Psoas muscle (tissue), 8 donors: ENCODE measurements around the gene NPIPB2. TPM values are rescaled to one million over a fixed set of nuclear protein-coding genes. Genes with fewer than 3 reads are reported as not detected.

Source experiments
- ATAC-seq, 4 donors: fragments of 200-7000 bp; cut with Tn5 transposase; one replicate each; pipeline ENCODE4 v1.9.1; 2020; ENCODE audit warnings: moderate library complexity in 3 of 4, mild to moderate bottlenecking in 2 of 4
- DNase-seq, 2 donors: peaks; one replicate each; pipeline ENCODE4 v3.0.0-alpha.2; 2020
- H3K27ac ChIP-seq: fragments of 200-600 bp; one replicate; pipeline ENCODE4 v1.8.0; 2022
- H3K27me3 ChIP-seq, 3 donors: fragments of 200-600 bp in 1 of 3; one replicate each; pipeline versions ENCODE4 v1.6.1 to v1.8.0; 2013 to 2022; ENCODE audit warnings: low read length in 2 of 3, mild to moderate bottlenecking in 2 of 3, moderate library complexity in 1 of 3; ENCODE audit not compliant: insufficient read depth in 3 of 3
- H3K36me3 ChIP-seq, 2 donors: fragments of 200-600 bp in 1 of 2; one replicate each; pipeline versions ENCODE4 v1.6.1 to v1.8.0; 2013 to 2022; ENCODE audit warnings: low read depth in 1 of 2, mild to moderate bottlenecking in 1 of 2, moderate library complexity in 1 of 2; ENCODE audit not compliant: insufficient read depth in 1 of 2
- H3K4me1 ChIP-seq: fragments of 200-600 bp; one replicate; pipeline ENCODE4 v1.8.0; 2022
- H3K4me3 ChIP-seq: fragments of 200-600 bp; one replicate; pipeline ENCODE4 v1.8.0; 2022; ENCODE audit warnings: mild to moderate bottlenecking
- H3K9me3 ChIP-seq: fragments of 200-600 bp; one replicate; pipeline ENCODE4 v1.8.0; 2022
- CTCF ChIP-seq: fragments of 200-600 bp; IDR thresholded peaks from one replicate; pipeline ENCODE4 v1.8.0; 2022; ENCODE audit warnings: antibody characterized with exemption
- WGBS, 3 donors: extraction: QIAGEN DNeasy Blood & Tissue Kit; methylation state at CpG; one replicate each; pipeline versions ENCODE4 v1.1.6 to v1.1.7; 2013; 5-methylcytosine and 5-hydroxymethylcytosine counted together
- intact Hi-C, 2 donors: fragments of 100-400 bp; cut with DNase I; formaldehyde crosslinking; loops; one replicate each; pipeline versions ENCODE4 v1.11.0 to v1.14.2; 2022
- polyA plus RNA-seq, 3 donors: library from polyadenylated mRNA; stranded (reverse); fragments of 200-250 nt; gene quantifications; one replicate each; pipeline ENCODE4 v1.2.3, GENCODE V29; 2013
- total RNA-seq, 4 donors: library from RNA; stranded (reverse); fragmentation: NEBNext Ultra II Directional in 2 of 4; extraction: Animal tissue kit (Norgen Biotek cat#: 25700) in 2 of 4; gene quantifications; one replicate each; pipeline versions ENCODE4 v1.2.1 to v1.2.4, GENCODE V29; 2021 to 2023
- donor health status: healthy with polysubstance abuse.
- donor health status: DM: no; HTN: no; CAD: no; lungs with moderate emphysema.
- donor health status: Bipolar disorder and iron deficiency.
- donor health status: healthy.
- donor health status: DM: yes; HTN: yes; CAD: no.
- donor health status: DM: no; HTN: no; CAD: no.
- donor health status: DM: no; HTN: no; CAD: no.
- donor health status: DM: yes; HTN: yes; CAD: no.

Gene NPIPB2
- total and polyA plus RNA-seq, 7 donors = 1.7 to 5.6 (median 2.7) TPM; not detected in 2

GRCh38 chr16:11913425-11914079 lies 28.3 kb downstream of the NPIPB2 start:
- Histone ChIP-seq H3K4me3 (peak overlapping the region; percentile 91), H3K36me3 (no peaks in the 10 kb centered on the region), H3K9me3 (no peaks in the 10 kb centered on the region), H3K4me1 (peaks cover 40% of the 10 kb centered on the region), H3K27ac (peak overlapping the region; percentile 98), H3K27me3 (peaks cover 0 to under 1% (median 0%) of the 10 kb centered on the region in 3 donors)
- intact Hi-C loops = loop anchor here in 1 of 2 donors (2.0 kb wide), 1 partner anchor 63 kb away; the partner anchor contains the start of gene SNX29
- no peak for DNase-seq
- ATAC-seq = no peak
- WGBS, 3 donors = 58 to 65% (median 63%) methylated on average over 12 of the region's 12 CpGs
- no peak for TF ChIP-seq CTCF

DNA sequence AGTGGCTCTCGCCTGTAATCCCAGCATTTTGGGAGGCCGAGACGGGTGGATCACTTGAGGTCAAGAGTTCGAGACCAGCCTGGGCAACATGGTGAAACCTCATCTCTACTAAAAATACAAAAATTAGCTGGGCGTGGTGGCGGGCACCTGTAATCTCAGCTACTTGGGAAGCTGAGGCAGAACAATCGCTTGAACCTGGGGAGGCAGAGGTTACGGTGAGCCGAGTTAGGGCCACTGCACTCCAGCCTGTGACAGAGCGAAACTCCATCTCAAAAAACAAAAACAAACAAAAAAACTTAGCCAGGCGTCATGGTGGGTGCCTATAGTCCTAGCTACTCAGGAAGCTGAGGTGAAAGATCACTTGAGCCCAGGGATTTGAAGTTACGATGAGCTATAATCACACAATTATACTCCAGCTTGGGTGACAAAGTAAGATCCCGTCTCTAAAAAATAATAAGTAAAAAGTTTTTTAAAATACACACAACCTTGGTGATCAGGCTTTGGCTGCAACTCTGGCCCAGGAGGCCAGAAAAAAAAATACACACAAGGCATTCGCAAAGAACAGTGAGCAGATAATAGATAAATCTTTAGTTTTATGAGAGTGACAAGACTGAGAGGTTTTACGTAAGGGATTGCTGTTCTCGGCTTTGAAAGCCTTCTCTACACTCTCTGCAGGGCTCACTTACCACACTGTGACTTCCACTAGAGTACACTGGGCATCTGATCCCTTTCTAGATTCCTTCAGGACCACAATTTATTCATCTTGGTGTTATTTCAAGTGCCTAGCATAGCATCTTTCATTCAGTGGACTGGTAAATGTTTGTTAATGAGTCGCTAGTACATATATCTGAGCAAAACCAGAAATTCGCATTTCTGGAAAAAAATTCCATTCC lies 31.9 kb downstream of the NPIPB2 start:
- ATAC-seq (peak in 2 of 4 donors; percentile 46 to 55), DNase-seq (no peak)
- Histone ChIP-seq H3K9me3 (no peaks in the 10 kb centered on the region), H3K27ac (peak overlapping the region; percentile 44), H3K4me1 (peaks cover 50% of the 10 kb centered on the region), H3K4me3 (no peak overlapping the region), H3K36me3 (no peaks in the 10 kb centered on the region), H3K27me3 (no peaks in the 10 kb centered on the region)
- intact Hi-C loops = no loop called here
- no peak for TF ChIP-seq CTCF
- 61 to 81% (median 69%) methylated on average over 18 of the region's 18 CpGs for WGBS, 3 donors

DNA sequence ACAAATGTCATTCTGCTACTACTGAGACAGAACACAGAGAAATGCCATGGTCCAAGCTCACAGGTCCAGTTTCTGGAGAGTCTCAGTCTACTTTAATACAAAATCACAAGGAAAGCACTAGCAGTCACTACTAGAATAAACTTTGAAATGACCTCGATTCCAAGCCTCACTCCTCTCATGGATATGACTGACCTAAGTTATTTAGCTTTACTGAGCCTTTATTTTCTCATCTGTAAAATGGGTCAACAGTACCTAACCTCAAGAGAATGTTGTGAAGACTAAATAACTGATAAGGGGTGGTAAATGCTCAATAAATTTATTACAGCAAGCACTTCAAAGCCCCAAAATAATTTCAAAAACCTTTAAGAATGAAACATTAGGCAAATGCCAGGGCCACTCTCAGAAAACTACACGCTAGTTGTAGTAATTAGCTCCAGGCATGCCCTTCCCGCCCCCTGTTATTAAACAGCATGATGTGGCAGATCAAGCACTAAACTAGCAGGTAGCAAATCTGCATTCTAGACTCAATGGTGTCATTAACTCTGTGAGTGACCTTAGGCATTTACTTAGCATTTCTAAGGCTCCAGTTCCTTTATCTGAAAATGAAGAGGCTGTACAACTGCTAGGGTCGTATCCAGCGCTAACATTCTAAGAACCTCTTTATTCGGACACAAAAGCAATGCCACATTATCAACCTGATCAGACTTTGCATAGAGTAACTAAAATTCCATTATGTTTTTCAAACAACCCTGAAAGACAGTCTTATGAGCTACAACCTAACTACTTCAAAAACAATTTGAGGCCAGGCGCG lies 34.5 kb downstream of the NPIPB2 start:
- Histone ChIP-seq H3K4me3 (no peak overlapping the region), H3K36me3 (peaks cover 0 to 5% of the 10 kb centered on the region in 2 donors), H3K4me1 (peaks cover 32% of the 10 kb centered on the region), H3K27ac (no peak overlapping the region), H3K9me3 (no peaks in the 10 kb centered on the region), H3K27me3 (no peaks in the 10 kb centered on the region)
- intact Hi-C loops = no loop called here
- no peak for TF ChIP-seq CTCF
- ATAC-seq (no peak), DNase-seq (no peak)
- WGBS, 3 donors = 94 to 98% (median 95%) methylated on average over 8 of the region's 8 CpGs

DNA sequence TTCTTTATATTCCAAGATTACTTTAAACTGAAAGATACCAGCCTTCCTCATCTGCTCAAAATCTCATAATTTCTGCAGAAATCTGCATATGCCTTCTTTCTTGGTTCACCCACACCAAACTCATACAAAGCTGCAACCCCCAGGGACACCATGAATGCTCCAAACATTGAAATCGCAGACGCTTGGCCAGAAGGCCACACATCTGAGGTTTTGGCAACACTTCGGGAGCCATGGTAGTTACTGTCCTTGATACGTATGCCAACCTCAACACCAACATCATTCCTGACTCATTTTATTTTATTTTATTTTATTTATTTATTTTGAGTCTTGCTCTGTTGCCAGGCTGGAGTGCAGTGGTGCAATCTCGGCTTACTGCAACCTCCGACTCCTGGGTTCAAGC lies 37.9 kb downstream of the NPIPB2 start:
- TF ChIP-seq CTCF = no peak
- DNase-seq (no peak), ATAC-seq (peak in 1 of 4 donors; percentile 27)
- Histone ChIP-seq H3K27ac (no peak overlapping the region), H3K4me3 (no peak overlapping the region), H3K9me3 (no peaks in the 10 kb centered on the region), H3K4me1 (peaks cover 11% of the 10 kb centered on the region), H3K36me3 (peaks cover 0 to 5% of the 10 kb centered on the region in 2 donors), H3K27me3 (no peaks in the 10 kb centered on the region)
- WGBS, 3 donors = 65 to 80% (median 77%) methylated on average over 6 of the region's 6 CpGs
- intact Hi-C loops = loop anchor here in 1 of 2 donors (5.0 kb wide), 1 partner anchor 37 kb away; no protein-coding TSS in a partner anchor
